GM21515 (cell line): ENCODE results near the gene MYO1C.
A peak's percentile ranks its signal among the peaks of the same experiment; 100 is the strongest.

Source experiments
- ATAC-seq: cut with Tn5 transposase; IDR thresholded peaks from one replicate; pipeline ENCODE4 v1.9.1; 2021; ENCODE audit not compliant: unreplicated experiment

The MYO1C gene

GRCh38 chr17:1486802-1487695 lies 5.4 kb downstream of the MYO1C start:
- no peak for ATAC-seq

DNA sequence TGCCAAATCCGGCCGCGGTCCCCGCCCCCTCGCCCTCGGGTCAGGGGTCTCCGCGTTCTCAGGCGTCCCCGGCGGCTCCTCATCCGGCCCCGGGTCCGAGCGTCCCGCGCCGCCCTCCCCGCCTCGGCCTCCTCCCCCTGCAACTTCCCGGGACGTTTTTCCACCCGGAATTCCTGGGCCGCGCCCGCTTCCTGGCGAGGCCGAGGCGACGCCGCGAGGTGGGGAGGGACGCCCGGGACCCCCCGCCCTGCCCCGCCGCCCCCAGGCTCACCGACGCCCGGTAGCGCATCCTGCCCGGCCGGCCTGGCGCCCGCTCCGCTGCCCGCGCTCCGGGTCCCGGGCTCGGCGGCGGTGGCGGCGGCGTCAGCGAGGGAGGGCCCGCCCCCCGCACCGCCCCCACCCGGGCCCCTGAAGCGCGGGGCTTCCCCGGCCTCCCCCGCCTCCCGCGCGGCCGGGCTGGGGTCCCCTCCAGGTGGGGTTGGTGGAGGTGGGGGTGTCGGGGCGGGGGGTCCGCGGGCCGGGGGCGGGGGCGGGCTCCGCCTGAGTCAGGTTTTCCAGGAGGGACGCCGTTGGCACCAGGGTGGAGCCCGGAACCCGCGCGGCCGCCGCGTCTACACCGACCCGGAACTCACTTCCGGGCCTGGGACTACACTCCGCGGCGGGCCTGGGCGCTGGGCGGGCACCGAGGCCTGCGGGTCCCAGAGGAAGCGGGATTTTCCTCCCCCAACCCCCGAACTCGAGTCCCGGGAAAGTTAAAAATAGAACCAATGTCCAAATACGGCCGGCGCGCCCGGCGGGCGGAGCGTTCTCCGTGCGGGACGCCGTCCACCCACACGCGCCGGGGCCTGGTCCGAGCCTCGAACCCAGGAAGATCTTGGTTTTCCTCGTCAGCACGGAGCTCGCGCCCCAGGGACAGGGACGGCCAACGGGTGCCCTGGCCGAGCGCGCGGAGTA lies 6.8 kb downstream of the MYO1C start:
- ATAC-seq = no peak

- ATAC-seq = peak; percentile 35
Measured at GRCh38 chr17:1484676-1485422, 7.6 kb downstream of the MYO1C start.

GRCh38 chr17:1484060-1484535 lies 8.4 kb downstream of the MYO1C start:
- ATAC-seq = no peak

- ATAC-seq = no peak
Measured at GRCh38 chr17:1482680-1483079, 9.8 kb downstream of the MYO1C start.

- no peak for ATAC-seq
Measured at GRCh38 chr17:1481736-1482135, 10.8 kb downstream of the MYO1C start.

- no peak for ATAC-seq
Measured at GRCh38 chr17:1480747-1481465, 11.6 kb downstream of the MYO1C start.

DNA sequence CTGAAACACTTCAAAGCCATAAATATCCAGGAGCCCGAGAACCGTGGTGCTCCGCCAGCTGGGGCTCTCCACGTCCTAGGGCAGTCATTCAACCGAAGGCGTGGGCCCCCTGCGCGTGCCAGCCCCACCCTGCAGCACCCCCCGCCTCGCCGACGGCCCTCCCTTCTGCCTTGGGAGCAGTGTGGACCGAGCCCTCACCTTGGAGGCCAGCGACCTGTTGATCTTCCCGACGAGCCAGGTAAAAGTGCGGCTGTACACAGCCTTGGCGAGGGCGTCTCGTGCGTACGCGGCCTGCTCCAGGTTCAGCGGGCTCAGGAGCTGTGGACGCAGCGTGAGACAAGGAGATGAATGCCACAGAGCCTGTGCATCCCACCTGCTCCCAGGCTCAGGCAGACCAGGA lies 14.1 kb downstream of the MYO1C start:
- ATAC-seq = no peak

GRCh38 chr17:1475321-1475854 lies 17.1 kb downstream of the MYO1C start:
- ATAC-seq = no peak

DNA sequence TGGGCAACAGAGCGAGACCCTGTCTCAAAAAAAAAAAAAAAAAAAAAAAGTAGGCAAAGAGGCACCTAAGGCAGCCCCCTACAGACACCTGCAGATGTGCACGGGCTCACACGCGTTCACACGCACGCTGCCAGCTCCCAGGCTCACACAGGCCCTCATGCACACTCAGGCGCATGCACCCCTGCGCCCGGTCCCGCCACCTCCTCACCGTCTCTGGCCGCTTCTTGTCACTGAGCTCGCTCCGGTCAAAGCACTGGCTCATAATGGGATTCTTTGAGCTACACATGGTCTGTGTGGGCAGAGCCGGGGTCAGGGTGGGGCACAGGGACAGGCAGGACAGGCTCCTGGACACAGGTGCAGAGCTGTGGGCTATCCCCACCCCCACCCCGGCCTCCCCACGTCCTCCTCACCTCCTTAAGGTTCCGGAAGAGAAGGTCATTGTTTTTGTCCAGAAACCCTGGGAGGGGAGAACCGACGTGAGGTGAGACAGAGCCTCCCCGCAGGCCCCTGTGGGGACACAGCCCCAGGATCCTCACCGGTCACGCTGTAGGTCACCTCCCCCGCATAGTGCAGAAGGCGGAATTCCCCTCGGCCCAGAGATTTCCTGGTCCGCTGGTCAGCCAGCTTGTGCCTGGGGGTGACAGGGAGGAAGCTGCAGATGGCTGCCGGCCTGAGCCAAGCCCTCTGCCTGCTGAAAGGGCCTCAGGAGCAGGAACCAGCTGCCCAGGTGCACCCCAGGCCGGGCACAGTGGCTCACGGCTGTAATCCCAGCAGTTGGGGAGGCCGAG lies 17.9 kb downstream of the MYO1C start:
- peak; percentile 52 for ATAC-seq

DNA sequence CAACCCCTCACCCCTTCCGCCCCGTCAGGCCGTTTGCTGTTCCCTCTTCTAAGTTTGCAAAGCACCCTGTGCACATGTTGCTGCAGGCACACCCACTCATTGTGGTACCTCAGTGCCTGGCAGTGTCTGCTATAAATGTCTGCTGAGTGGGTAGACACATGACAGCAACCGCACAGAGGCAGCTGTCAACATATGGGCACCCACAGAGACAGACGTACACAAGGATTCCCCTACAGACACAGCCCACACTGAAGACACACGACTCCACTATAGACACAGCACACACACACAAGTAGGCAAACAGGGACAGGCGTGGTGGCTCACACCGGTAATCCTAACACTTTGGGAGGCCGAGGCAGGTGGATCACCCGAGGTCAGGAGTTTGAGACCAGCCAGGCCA lies 18.6 kb downstream of the MYO1C start:
- no peak for ATAC-seq

GRCh38 chr17:1473170-1473569 lies 19.3 kb downstream of the MYO1C start:
- ATAC-seq = no peak

DNA sequence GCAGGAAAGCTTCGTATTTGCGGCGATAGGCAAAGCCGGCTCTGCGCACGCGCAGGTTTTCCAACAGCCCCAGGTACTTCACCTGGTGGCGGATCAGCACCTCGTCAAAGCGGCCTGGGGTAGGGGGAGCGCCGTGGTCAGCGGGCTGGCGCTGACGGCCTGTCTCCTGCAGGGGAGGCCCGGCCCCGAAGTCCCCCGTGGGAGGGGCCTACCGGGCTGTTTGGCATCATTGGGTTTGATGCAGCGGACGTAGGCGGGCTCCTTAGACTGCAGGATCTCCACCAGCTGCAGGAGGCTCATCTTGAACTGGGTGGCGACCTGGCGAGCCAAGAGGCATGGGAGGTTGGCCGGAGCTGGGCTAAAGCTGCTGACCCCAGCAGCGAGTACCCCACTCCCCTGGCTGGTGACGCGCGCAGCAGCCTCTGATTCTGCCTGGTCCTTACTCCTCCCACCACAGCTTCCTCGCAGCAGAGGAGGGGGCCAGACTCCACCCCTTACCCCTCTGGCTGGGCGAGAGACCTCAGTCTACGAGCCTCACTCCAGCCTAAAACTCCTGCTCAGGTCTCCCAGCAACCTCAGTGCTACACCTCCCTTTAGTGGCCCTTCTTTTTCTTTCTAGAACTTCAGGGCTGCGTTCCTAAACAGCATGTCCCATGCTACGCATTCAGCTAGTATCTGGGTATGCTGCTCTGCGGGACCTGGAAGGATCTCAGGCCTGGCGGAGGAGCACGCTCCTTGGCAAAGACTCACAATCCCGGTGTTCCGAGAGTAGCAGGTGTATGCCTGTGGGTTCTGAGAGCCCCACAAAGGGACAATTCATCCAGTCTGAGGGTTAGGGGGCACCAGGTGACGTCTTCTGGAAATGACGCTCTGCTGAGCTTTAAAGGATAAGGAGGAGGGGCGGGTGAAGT lies 20.3 kb downstream of the MYO1C start:
- ATAC-seq = no peak

- no peak for ATAC-seq
Measured at GRCh38 chr17:1471490-1471889, 21.0 kb downstream of the MYO1C start.

- no peak for ATAC-seq
Measured at GRCh38 chr17:1470755-1471462, 21.6 kb downstream of the MYO1C start.

GRCh38 chr17:1470071-1470754 lies 22.3 kb downstream of the MYO1C start:
- no peak for ATAC-seq

DNA sequence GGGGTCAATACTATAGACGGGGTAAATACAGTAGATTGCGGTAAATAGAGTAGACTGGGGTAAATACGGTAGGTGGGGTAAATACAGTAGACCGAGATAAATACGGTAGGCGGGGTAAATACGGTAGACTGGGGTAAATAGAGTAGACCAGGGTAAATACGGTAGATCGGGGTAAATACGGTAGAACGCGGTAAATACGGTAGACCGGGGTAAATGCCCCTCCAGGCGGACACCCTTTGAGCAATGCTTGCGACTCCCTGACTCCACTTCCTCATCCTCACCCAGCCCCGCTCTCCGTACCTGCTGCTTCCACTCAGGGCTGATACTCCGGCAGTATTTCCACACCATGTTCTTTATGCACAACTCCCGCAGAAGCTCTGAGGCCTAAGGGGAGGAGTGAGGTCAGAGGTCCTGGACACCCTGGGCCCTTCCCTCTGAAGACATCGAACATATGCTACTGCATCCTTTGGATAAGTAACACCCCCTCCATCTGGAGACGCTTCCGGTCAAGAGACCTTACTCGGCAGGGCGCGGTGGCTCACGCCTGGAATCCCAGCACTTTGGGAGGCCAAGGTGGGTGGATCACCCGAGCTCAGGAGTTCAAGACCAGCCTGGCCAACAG lies 23.1 kb downstream of the MYO1C start:
- no peak for ATAC-seq
